Measurements from ENCODE around the gene CST9. TPM values are rescaled to one million over a fixed set of nuclear protein-coding genes. Genes with fewer than 3 reads are reported as not detected.

CST9 gene
- total and polyA plus RNA-seq, 7 donors: not detected

- H3K4me3 ChIP-seq: no peak overlapping the region
- H3K27ac ChIP-seq: no peak overlapping the region
- ATAC-seq (no peak), DNase-seq (no peak)
- no peaks in the 10 kb centered on the region for H3K4me1 ChIP-seq
- intact Hi-C loops (cut with DNase I): loop anchor here (10.0 kb wide), 1 partner anchor 259 kb away; no protein-coding TSS in a partner anchor
- 71 to 81% (median 74%) methylated on average over 4 of the region's 4 CpGs for WGBS, 3 donors
- no peaks in the 10 kb centered on the region for H3K9me3 ChIP-seq
- H3K36me3 ChIP-seq (ENCODE audit: insufficient read depth in 1 of 2, low read depth in 1 of 2): no peaks in the 10 kb centered on the region
- H3K27me3 ChIP-seq (ENCODE audit: insufficient read depth in 3 of 3, low read length in 2 of 3): peaks cover 0 to 3% (median 0%) of the 10 kb centered on the region in 3 donors
- TF ChIP-seq CTCF (IDR thresholded peaks at IDR 0.05): no peak
Observed at GRCh38 chr20:23603321-23603720, 2.4 kb downstream of the CST9 start.

- intact Hi-C loops (cut with DNase I): loop anchor here (10.0 kb wide), 1 partner anchor 258 kb away; no protein-coding TSS in a partner anchor
- no peaks in the 10 kb centered on the region for H3K9me3 ChIP-seq
- ATAC-seq (no peak), DNase-seq (no peak)
- no peaks in the 10 kb centered on the region for H3K36me3 ChIP-seq (ENCODE audit: insufficient read depth in 1 of 2, low read depth in 1 of 2)
- H3K27ac ChIP-seq: no peak overlapping the region
- no peaks in the 10 kb centered on the region for H3K4me1 ChIP-seq
- 63 to 73% (median 70%) methylated on average over 6 of the region's 6 CpGs for WGBS, 3 donors
- no peak for TF ChIP-seq CTCF (IDR thresholded peaks at IDR 0.05)
- H3K27me3 ChIP-seq (ENCODE audit: insufficient read depth in 3 of 3, low read length in 2 of 3): peaks cover 0 to 3% (median 0%) of the 10 kb centered on the region in 3 donors
- no peak overlapping the region for H3K4me3 ChIP-seq
Observed at GRCh38 chr20:23602699-23603098, 3.0 kb downstream of the CST9 start.

GRCh38 chr20:23602241-23602640 is 3.5 kb downstream of the CST9 start:
- 47 to 66% (median 54%) methylated on average over 2 of the region's 2 CpGs for WGBS, 3 donors
- intact Hi-C loops (cut with DNase I): loop anchor here (10.0 kb wide), 1 partner anchor 257 kb away; no protein-coding TSS in a partner anchor

GRCh38 chr20:23601715-23602114 is 4.0 kb downstream of the CST9 start:
- Histone ChIP-seq H3K4me3 (no peak overlapping the region), H3K36me3 (ENCODE audit: insufficient read depth in 1 of 2, low read depth in 1 of 2) (no peaks in the 10 kb centered on the region), H3K27me3 (ENCODE audit: insufficient read depth in 3 of 3, low read length in 2 of 3) (peaks cover 0 to 3% (median 0%) of the 10 kb centered on the region in 3 donors), H3K9me3 (no peaks in the 10 kb centered on the region), H3K27ac (no peak overlapping the region), H3K4me1 (no peaks in the 10 kb centered on the region)
- intact Hi-C loops (cut with DNase I): loop anchor here (10.0 kb wide), 1 partner anchor 257 kb away; no protein-coding TSS in a partner anchor
- 70 to 76% (median 72%) methylated on average over 4 of the region's 4 CpGs for WGBS, 3 donors
- DNase-seq (no peak), ATAC-seq (no peak)
- TF ChIP-seq CTCF (IDR thresholded peaks at IDR 0.05): no peak

More at GRCh38 chr20:23602241-23602640, 3.5 kb downstream of the CST9 start:
- Histone ChIP-seq H3K4me1 (no peaks in the 10 kb centered on the region), H3K27ac (no peak overlapping the region), H3K27me3 (ENCODE audit: insufficient read depth in 3 of 3, low read length in 2 of 3) (peaks cover 0 to 3% (median 0%) of the 10 kb centered on the region in 3 donors), H3K9me3 (no peaks in the 10 kb centered on the region), H3K36me3 (ENCODE audit: insufficient read depth in 1 of 2, low read depth in 1 of 2) (no peaks in the 10 kb centered on the region), H3K4me3 (no peak overlapping the region)
- no peak for TF ChIP-seq CTCF (IDR thresholded peaks at IDR 0.05)
- no peak for ATAC-seq
- DNase-seq: no peak

GRCh38 chr20:23598481-23598880 is 7.2 kb downstream of the CST9 start:
- H3K9me3 ChIP-seq: no peaks in the 10 kb centered on the region
- no peak overlapping the region for H3K27ac ChIP-seq
- no peak for TF ChIP-seq CTCF (IDR thresholded peaks at IDR 0.05)
- H3K4me3 ChIP-seq: no peak overlapping the region
- H3K36me3 ChIP-seq (ENCODE audit: insufficient read depth in 1 of 2, low read depth in 1 of 2): no peaks in the 10 kb centered on the region
- ATAC-seq (no peak), DNase-seq (no peak)
- H3K4me1 ChIP-seq: no peaks in the 10 kb centered on the region
- peaks cover 0 to 2% (median 0%) of the 10 kb centered on the region in 3 donors for H3K27me3 ChIP-seq (ENCODE audit: insufficient read depth in 3 of 3, low read length in 2 of 3)
- intact Hi-C loops (cut with DNase I): no loop called here

All from psoas muscle (tissue), 8 donors.